ENCODE measurements around the gene SP6.

- no peak for TF ChIP-seq ZNF274 (IDR thresholded peaks at IDR 0.05; ENCODE audit: low read depth, low read length)
- TF ChIP-seq SUZ12 (IDR thresholded peaks at IDR 0.05; ENCODE audit: extremely low read depth, insufficient read depth, insufficient read length): no peak
These were observed 13.4 kb downstream of the SP6 start for GRCh38 chr17:47837401-47838039.

Data from NT2/D1 (cell line).